Esophagus squamous epithelium (tissue), 5 donors: Measurements from ENCODE around the gene APLF. TPM values are rescaled to one million over a fixed set of nuclear protein-coding genes. Genes with fewer than 3 reads are reported as not detected.

Source experiments
- DNase-seq: peaks from one replicate; lab custom pipeline; 2025; lab: John Stamatoyannopoulos, UW
- H3K27ac ChIP-seq, 4 donors: fragments of 200-600 bp; sonication (generic); one replicate each; pipeline ENCODE4 v1.5.1; 2016 to 2019; ENCODE audit warnings: mild to moderate bottlenecking in 1 of 4
- H3K27me3 ChIP-seq, 4 donors: fragments of 200-600 bp; sonication (generic); 1 replicate in 3 of 4; 2 replicates in 1 of 4; pipeline versions ENCODE4 v1.5.1 to v1.6.0; 2017 to 2021; ENCODE audit warnings: antibody characterized with exemption in 1 of 4
- H3K36me3 ChIP-seq, 3 donors: fragments of 200-600 bp; sonication (generic); one replicate each; pipeline ENCODE4 v1.5.1; 2016 to 2019
- H3K4me1 ChIP-seq, 3 donors: fragments of 200-600 bp; sonication (generic); one replicate each; pipeline ENCODE4 v1.5.1; 2017 to 2019
- H3K4me3 ChIP-seq, 4 donors: fragments of 200-600 bp; sonication (generic); 1 replicate in 3 of 4; 2 replicates in 1 of 4; pipeline ENCODE4 v1.5.1; 2016 to 2019; ENCODE audit warnings: mild to moderate bottlenecking in 2 of 4, moderate library complexity in 1 of 4
- H3K9me3 ChIP-seq, 3 donors: fragments of 200-600 bp; sonication (generic); one replicate each; pipeline ENCODE4 v1.5.1; 2016 to 2019
- CTCF ChIP-seq, 6 experiments: fragments of 450-650 bp in 4 of 6; fragments of 200-600 bp in 2 of 6; sonication (generic) in 2 of 6; IDR thresholded peaks; one replicate each; pipeline ENCODE4 v1.5.1; 2016 to 2019; ENCODE audit warnings: antibody characterized with exemption in 6 of 6, mild to moderate bottlenecking in 4 of 6, moderate library complexity in 4 of 6
- POLR2A ChIP-seq, 4 donors: fragments of 450-650 bp; IDR thresholded peaks; one replicate each; pipeline ENCODE4 v1.6.1; 2017; ENCODE audit warnings: antibody characterized with exemption in 4 of 4, mild to moderate bottlenecking in 4 of 4, moderate library complexity in 3 of 4
- WGBS, 2 donors: methylation state at CpG; one replicate each; pipeline ENCODE4 v1.1.5; 2018; 5-methylcytosine and 5-hydroxymethylcytosine counted together
- intact Hi-C: fragments of 100-400 bp; cut with DNase I; formaldehyde crosslinking; loops from one replicate; pipeline ENCODE4 v1.15.0; 2022
- total RNA-seq, 4 donors: library from RNA; depleted of rRNA; stranded (reverse); fragments of >200 nt; gene quantifications; one replicate each; pipeline ENCODE4 v1.1.0, GENCODE V29; 2016
- donor health status: DM: yes; HTN: yes; CAD: no.

Gene APLF
- total RNA-seq, 4 donors from 2014 or later = 3.2 to 9.5 (median 4.7) TPM

- TF ChIP-seq CTCF (IDR thresholded peaks at IDR 0.05) (no peak), POLR2A (IDR thresholded peaks at IDR 0.05) (no peak)
Measured at GRCh38 chr2:68506170-68506569, 38.8 kb downstream of the APLF start.

GRCh38 chr2:68512326-68512725 is 44.9 kb downstream of the APLF start:
- WGBS, 2 donors = 58 to 60% methylated on average over 3 of the region's 3 CpGs
- no peak overlapping the region for H3K27ac ChIP-seq
- H3K36me3 ChIP-seq = peaks cover 0 to 8% (median 0%) of the 10 kb centered on the region in 3 donors
- no peaks in the 10 kb centered on the region for H3K27me3 ChIP-seq
- intact Hi-C loops = no loop called here
- DNase-seq = no peak
- H3K4me1 ChIP-seq = no peaks in the 10 kb centered on the region
- no peaks in the 10 kb centered on the region for H3K9me3 ChIP-seq
- TF ChIP-seq POLR2A (IDR thresholded peaks at IDR 0.05) = no peak
- no peak for TF ChIP-seq CTCF (IDR thresholded peaks at IDR 0.05)
- no peak overlapping the region for H3K4me3 ChIP-seq

More at GRCh38 chr2:68506170-68506569, 38.8 kb downstream of the APLF start:
- Histone ChIP-seq H3K27me3 (no peaks in the 10 kb centered on the region), H3K9me3 (no peaks in the 10 kb centered on the region), H3K4me1 (no peaks in the 10 kb centered on the region), H3K27ac (no peak overlapping the region), H3K36me3 (peaks cover 0 to 20% (median 0%) of the 10 kb centered on the region in 3 donors), H3K4me3 (no peak overlapping the region)
- no peak for DNase-seq
- 65 to 76% methylated on average over 3 of the region's 3 CpGs for WGBS, 2 donors
- intact Hi-C loops = no loop called here

- no peak overlapping the region for H3K4me3 ChIP-seq
- WGBS, 2 donors = 48 to 71% methylated on average over 1 of the region's 1 CpG
- intact Hi-C loops = no loop called here
Measured at GRCh38 chr2:68512966-68513365, 45.6 kb downstream of the APLF start.

GRCh38 chr2:68514316-68514929 is 47.0 kb downstream of the APLF start:
- WGBS, 2 donors = 66 to 69% methylated on average over 2 of the region's 2 CpGs

More at GRCh38 chr2:68512966-68513365, 45.6 kb downstream of the APLF start:
- no peak for DNase-seq
- TF ChIP-seq POLR2A (IDR thresholded peaks at IDR 0.05) (no peak), CTCF (IDR thresholded peaks at IDR 0.05) (no peak)
- no peak overlapping the region for H3K27ac ChIP-seq
- H3K27me3 ChIP-seq = no peaks in the 10 kb centered on the region
- no peaks in the 10 kb centered on the region for H3K9me3 ChIP-seq
- H3K4me1 ChIP-seq = no peaks in the 10 kb centered on the region
- peaks cover 0 to 7% (median 0%) of the 10 kb centered on the region in 3 donors for H3K36me3 ChIP-seq

More at GRCh38 chr2:68514316-68514929, 47.0 kb downstream of the APLF start:
- Histone ChIP-seq H3K9me3 (no peaks in the 10 kb centered on the region), H3K27me3 (no peaks in the 10 kb centered on the region), H3K4me3 (no peak overlapping the region), H3K4me1 (no peaks in the 10 kb centered on the region), H3K36me3 (no peaks in the 10 kb centered on the region), H3K27ac (no peak overlapping the region)
- no peak for DNase-seq
- intact Hi-C loops = no loop called here
- TF ChIP-seq CTCF (IDR thresholded peaks at IDR 0.05) = no peak
- no peak for TF ChIP-seq POLR2A (IDR thresholded peaks at IDR 0.05)
